ENCODE data around the gene TENM4.

TENM4 gene

DNA sequence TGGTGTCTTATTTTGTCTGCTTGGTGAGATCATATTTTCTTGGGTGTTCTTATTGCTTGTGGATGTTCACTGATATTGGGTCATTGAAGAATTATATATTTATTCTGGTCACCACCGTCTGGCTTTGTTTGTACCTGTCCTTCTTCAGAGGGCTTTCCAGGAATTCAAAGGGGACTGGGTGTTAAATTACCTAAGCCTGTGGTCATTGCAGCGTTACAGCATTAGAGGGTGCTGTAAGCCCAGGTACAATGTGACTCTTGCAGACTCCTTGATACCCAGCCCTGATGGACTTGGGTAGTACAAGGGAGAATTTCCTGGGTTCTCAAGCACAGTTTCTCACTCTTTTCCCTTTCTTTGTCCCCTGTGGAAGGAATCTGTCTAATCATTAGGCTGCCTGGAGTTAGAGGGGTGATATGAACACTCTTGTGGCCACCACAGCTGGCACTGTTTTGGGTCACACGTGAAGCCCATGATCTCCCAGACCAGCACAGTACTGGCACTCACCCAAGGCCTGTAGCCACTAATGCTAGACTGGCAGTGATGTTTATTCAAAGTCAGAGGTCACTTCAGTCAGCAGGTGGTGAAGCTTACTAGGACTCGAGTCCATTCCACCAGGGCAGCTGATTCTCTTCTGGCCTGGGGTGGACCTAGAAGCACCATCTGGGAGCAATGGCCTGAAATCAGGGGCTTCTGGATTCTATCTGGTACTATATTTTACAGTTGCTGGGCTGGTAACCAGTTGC lies 810.1 kb downstream of the TENM4 start:
- no peak for DNase-seq (ENCODE audit: extremely low spot score)
- CTCF ChIA-PET, result interaction anchor here (1.0 kb wide), 1 partner anchor 15 kb away, joined by 3 read pairs; no protein-coding TSS in a partner anchor
- TF ChIP-seq, protein P1, sequence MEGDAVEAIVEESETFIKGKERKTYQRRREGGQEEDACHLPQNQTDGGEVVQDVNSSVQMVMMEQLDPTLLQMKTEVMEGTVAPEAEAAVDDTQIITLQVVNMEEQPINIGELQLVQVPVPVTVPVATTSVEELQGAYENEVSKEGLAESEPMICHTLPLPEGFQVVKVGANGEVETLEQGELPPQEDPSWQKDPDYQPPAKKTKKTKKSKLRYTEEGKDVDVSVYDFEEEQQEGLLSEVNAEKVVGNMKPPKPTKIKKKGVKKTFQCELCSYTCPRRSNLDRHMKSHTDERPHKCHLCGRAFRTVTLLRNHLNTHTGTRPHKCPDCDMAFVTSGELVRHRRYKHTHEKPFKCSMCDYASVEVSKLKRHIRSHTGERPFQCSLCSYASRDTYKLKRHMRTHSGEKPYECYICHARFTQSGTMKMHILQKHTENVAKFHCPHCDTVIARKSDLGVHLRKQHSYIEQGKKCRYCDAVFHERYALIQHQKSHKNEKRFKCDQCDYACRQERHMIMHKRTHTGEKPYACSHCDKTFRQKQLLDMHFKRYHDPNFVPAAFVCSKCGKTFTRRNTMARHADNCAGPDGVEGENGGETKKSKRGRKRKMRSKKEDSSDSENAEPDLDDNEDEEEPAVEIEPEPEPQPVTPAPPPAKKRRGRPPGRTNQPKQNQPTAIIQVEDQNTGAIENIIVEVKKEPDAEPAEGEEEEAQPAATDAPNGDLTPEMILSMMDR (IDR thresholded peaks at IDR 0.05; ENCODE audit: control extremely low read depth, extremely low read depth, low read depth, missing control alignments), result no peak
- POLR2A ChIA-PET, result no interaction called here

DNA sequence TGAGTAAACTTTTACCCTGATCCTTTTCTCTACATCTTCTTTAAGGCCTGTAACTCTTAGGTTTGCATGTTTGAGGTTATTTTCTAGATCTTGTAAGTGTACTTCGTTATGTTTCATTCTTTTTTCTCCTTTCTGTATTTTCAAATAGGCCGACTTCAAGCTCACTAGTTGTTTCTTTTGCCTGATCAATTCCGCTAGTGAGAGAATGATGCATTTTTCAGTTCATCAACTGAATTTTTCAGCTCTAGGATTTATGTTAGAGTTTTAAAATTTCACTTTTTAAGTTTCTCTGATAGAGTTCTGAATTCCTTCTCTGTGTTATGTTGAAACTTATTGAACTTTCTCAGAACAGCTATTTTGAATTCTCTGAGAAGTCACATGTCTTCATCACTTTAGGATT lies 810.7 kb downstream of the TENM4 start:
- DNase-seq (ENCODE audit: extremely low spot score), result no peak
- POLR2A ChIA-PET, result no interaction called here
- TF ChIP-seq, protein P1 (IDR thresholded peaks at IDR 0.05; ENCODE audit: control extremely low read depth, extremely low read depth, low read depth, missing control alignments), result no peak
- CTCF ChIA-PET, result interaction anchor here (1.0 kb wide), 1 partner anchor 15 kb away, joined by 3 read pairs; no protein-coding TSS in a partner anchor

- no peak for DNase-seq (ENCODE audit: extremely low spot score)
- TF ChIP-seq, protein P1 (IDR thresholded peaks at IDR 0.05; ENCODE audit: control extremely low read depth, extremely low read depth, low read depth, missing control alignments), result no peak
- CTCF ChIA-PET, result no interaction called here
- POLR2A ChIA-PET, result no interaction called here
Measured at GRCh38 chr11:78622666-78623065, 818.2 kb downstream of the TENM4 start.

DNA sequence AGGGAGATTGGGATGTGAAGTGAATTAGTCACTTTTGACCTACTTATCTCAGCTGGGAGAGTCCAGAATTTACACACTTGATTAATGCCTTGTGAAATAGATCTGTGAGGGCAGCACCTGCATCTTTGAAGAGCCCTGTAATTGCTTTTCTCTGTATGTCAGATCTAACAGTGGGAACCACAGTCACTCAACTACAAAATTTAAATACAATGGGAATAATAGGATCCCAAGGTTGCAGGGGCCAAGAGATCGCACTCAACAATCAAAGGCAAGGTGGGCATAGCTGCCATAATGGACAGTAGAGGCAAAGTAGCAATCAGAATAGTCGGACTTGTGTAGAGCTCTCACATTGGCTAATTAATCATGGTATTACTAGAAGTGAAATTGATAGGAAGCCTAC lies 820.7 kb downstream of the TENM4 start:
- POLR2A ChIA-PET, result no interaction called here
- CTCF ChIA-PET, result no interaction called here
- DNase-seq (ENCODE audit: extremely low spot score), result no peak
- TF ChIP-seq, protein P1 (IDR thresholded peaks at IDR 0.05; ENCODE audit: control extremely low read depth, extremely low read depth, low read depth, missing control alignments), result no peak

DNA sequence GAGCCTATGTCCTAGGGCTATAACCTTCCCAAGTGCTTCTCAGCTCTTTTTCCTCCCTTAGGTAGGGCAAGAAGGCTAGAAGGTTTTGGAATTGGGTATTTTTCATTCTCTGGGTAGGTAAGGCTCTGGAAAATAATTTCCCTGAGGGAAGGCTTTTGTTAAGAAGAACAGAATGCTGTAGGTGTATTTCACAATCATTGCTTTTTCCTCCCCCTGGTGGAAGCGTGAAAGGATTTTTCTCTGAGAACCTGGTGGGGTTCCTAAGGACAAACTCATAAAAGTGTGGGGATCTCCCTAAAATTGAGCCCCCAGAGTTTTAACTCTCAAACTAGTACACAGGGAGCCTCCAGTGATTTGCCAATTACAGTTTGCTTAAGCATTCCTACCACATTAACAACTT lies 825.1 kb downstream of the TENM4 start:
- POLR2A ChIA-PET, result no interaction called here
- no peak for DNase-seq (ENCODE audit: extremely low spot score)
- TF ChIP-seq, protein P1 (IDR thresholded peaks at IDR 0.05; ENCODE audit: control extremely low read depth, extremely low read depth, low read depth, missing control alignments), result no peak
- CTCF ChIA-PET, result no interaction called here

DNA sequence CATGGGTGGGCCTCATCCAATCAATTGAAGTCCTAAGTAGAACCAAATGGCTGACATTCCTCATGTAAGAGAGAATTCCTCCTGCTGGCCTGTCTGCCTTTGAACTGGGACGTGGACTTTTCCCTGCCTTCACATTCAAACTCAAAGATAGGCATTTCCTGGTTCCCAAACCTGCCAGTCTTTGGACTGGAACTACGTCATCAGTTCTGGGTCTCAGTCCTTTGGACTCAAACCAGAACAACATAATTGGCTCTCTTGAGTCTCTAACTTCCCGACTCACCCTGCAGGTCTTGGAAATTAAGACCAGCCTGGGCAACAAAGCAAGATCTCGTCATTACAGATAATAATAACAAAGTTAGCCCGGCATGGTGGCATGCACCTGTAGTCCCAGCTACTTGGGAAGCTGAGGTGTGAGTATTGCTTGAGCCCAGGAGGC lies 827.4 kb downstream of the TENM4 start:
- TF ChIP-seq, protein P1 (IDR thresholded peaks at IDR 0.05; ENCODE audit: control extremely low read depth, extremely low read depth, low read depth, missing control alignments), result no peak
- CTCF ChIA-PET, result no interaction called here
- DNase-seq (ENCODE audit: extremely low spot score), result no peak

More for the DNA sequence above, 827.4 kb downstream of the TENM4 start:
- POLR2A ChIA-PET, result no interaction called here
